ENCODE measurements around the gene MAP2.

The MAP2 gene

DNA sequence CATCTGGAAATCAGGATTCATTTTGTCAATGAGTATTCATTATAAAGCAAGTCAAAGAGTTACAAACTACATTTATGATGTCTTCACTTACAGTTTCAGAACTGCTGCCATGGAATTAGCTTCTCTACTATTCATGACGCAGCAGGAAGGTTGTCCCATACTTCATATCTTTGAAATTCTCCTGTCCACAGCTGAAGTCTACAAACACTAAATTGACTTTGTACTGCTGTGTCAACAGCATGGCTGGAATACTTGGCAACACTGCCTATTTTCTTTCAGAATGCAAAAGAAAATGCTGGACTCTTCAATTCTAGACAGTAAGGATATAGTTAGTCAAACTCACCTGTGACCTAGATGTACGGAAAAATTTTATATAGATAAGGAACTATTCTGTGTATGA lies 303.2 kb downstream of the MAP2 start:
- no peak for DNase-seq (ENCODE audit: low spot score)

DNA sequence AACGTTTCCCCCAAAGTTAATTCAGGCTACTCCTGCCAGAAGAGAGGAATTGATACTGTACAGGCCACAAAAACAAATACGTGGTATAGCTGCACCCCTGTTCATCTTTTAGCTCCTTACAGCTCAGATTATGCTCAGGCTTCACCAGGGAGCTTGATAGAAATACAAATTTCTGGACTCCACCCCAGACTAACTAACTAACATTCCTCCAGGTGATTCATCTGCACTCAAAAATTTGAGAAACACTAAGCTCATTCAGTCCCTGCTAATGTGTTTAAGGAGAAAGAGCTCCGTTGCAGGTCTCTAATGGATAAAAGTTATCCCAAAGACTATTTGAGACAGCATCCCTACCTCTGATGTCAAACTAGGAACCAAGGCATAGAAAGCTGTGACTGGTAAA lies 311.0 kb downstream of the MAP2 start:
- no peak for DNase-seq (ENCODE audit: low spot score)

DNA sequence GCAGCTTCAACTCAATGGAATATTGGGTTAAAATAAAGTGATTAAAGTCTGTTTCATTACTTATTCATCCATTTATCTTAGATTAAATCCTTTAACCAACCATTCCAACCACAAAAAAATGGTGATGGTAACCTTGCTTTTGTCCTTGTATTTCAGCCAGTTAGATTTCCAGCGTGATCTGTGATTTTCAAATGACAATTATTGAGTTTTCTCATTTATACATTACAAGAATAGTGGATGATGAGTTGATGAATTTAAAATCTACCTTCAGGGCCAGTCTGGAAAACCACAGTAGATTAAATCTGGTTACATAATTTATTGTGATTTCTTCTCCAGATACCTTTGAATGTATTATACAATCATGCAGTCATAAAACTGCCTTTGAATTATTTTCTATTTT lies 318.1 kb downstream of the MAP2 start:
- no peak for DNase-seq (ENCODE audit: low spot score)

DNA sequence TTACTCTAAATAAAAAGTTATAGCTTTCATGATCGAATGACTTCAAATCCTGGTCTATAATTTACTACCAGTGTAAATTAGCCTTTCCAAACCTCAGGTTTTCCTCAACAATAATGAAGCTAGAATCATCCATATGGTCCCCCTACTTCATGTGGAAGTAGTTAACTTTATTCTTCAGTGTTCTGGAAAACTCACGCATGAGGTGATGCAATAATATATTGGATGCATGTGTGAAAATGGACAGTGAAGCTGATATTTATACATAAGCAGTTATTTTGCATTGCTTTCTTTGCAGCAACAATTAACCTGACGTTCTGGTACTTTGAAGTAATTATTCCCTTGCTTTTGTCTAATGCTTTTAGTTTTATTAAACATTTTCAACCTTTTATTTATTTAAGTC lies 329.2 kb downstream of the MAP2 start:
- no peak for DNase-seq (ENCODE audit: low spot score)

DNA sequence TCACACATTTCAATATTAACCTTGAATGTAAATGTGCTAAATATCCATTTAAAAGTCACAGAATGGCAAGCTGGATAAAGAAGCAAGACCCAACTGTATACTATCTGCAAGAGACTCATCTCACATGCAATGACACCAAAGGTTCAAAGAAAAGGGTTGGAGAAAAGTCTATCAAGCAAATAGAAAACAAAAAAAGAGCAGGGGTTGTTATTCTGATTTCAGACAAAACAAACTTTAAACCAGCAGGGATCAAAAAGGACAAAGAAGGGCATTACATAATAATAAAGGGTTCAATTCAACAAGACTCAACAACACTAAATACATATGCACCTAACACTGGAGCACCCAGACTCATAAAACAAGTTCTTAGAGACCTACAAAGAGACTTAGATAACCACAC lies 333.3 kb downstream of the MAP2 start:
- no peak for DNase-seq (ENCODE audit: low spot score)

DNA sequence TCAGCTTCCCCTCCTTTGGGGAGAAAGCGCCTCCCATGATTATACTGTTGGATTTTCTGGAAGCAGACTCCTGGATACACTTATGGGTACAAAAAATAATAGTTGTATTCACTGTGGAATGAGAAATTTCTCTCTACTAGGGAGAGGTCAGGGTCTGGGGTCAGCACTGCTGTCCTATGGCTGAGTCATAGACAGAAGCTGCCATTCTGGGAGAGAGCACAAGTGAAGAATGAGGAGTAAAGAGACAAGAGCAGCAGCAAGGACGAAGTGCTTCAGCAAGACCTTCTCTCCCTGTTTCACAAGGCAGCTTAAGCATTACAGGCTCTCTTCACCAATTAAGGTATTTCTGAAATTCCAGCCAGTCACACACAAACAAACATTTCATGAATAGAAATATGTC lies 337.7 kb downstream of the MAP2 start:
- no peak for DNase-seq (ENCODE audit: low spot score)

DNA sequence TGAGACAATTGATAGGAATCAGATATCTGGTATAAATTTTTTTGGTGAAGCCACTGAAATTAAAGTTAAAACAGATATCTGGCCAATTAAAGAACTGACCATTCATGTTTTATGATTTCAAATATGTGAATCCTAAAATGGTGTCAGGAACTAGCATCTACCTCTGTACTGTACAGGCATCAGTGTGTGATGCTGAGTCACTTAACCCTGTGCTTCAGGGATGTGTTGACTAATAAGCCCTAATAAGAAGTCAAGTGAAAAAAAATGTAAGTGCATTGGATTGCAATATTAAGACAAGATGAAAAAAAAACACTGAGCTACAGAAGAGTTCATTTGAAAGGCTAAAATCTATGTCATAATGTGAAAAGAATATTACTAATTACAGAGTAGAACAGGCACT lies 338.7 kb downstream of the MAP2 start:
- no peak for DNase-seq (ENCODE audit: low spot score)

DNA sequence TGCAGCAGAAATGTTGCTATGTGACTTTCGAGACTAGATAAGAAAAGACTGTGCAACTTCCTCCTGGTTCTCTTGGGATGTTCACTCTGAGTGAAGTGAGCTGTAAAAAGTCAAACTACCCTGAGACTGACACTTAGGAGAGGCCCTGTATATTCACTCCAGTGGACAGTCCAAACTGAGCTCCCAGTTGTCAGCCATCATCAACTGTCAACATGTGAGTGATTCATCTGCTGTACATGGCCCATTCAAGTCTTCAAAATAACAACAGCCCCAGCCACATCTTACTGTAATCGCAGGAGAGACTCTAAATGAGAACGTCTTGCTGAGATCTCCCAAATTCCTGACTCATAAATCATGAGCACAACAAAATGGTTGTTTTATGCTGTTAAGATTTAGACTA lies 339.3 kb downstream of the MAP2 start:
- no peak for DNase-seq (ENCODE audit: low spot score)

DNA sequence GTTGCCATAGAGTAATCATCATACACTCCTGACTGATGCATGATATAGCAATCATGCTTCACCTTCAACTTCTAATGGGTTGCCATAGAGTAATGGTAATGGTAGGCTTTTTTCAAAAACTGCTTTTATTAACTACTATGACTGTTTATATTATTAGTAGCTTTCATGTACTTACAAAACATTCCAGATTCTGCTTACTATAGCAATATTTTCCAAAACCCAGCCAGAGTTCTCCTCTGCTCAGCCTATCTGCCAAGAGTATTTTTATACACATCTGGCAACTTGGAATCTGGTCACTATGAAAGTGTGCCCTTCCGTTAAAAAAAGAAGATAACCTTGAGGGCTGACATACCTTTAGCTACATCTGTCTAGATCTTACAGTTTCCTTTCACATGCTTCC lies 342.8 kb downstream of the MAP2 start:
- DNase-seq (ENCODE audit: low spot score), result no peak

DNA sequence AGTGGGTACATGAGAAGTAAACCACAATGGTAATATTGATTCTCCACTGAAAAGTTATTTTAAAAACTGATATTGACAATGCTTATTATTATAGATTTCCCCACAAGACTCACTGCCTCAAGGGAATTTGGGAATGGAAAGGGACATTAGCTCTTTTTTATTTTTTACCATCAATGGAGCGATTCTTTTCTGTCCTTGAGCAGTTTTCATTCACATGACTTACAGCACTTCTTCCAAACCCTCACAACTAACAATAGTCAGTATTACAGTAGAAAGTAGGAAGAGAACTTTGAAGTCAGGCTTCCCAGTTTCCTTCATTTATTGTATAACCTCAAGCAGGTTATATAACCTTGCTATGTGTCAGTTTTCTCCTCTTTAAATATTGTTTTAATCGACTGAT lies 343.5 kb downstream of the MAP2 start:
- DNase-seq (ENCODE audit: low spot score), result no peak

DNA sequence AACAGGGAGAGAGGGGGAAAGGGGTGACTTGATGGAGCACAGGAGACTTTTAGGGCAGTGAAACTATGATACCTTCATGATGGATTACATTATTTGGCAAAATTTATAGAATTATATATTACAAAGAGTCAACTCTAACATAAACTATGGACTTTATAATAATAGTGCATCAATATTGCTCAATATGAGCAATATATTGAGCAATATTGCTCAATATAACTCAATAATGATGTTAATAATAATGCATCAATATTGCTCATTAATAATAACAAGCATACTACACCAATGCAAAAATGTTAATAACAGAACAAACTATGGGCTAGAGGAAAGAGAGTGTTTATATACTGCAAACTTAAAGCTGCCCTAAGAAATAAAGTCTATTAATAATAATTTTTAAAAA lies 344.7 kb downstream of the MAP2 start:
- DNase-seq (ENCODE audit: low spot score), result no peak

DNA sequence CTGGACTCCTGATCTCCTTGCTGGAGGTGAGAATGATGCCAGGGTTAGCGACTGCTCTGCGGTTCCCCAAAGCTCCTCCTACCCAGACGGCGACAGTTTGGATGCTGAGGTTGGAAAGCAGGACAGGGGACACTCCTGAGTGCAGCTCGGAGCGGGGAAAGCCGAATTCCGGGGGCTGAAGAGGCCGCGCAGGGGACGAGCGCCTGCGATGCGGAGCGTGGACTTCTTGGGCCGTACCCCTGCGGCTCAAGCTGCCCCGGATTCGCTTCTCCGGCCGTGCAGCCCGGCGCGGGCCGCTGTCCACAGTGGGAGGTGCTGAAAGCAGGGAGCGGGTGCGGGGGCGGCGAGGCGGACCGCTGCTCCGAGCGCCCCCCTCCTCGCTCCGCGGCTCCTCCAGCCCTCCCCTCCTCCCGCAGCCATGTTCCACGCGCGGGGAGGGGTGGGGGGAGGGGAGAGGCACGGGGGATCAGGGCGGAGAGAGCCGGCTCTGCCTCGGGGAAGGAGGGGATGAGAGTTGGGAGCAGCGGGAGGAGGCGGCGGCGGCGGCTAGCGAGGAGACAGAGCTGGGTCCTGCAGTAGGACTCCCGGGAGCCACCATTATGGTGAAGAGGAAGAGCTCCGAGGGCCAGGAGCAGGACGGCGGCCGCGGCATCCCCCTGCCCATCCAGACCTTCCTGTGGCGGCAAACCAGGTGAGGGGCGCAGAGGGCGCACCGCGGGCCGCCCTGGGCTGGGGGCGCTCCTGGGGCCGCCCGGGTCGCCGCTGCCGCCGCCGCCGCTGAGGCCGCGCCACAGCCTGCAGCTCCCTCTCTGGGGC lies 347.8 kb downstream of the MAP2 start, which contains the start of gene UNC80:
Gene UNC80, plus strand, starts transcription at position 359 of the 816 bp plus-strand sequence. Its CDS starts 241 bp downstream, at position 600.
- peak; percentile 58 for DNase-seq (ENCODE audit: low spot score)

DNA sequence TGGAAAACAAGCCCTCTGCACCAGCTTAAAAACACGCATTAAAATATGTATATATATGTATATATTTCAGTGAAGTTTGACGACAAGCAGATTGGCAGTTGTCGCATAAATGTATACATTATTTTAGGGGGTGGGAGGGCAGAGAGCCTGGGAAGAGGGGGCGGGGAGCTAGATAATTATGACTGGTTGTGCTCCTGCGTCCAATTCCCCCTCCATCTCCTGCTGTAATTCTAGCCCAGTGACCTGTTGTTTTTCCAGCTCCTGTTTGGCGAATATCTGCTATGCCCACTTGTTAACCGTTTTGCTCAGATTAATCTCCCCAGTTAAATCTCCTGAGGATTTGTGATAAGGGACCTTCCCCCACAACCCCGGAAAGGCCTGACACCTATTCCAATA lies 348.4 kb downstream of the MAP2 start:
- DNase-seq (ENCODE audit: low spot score), result no peak

DNA sequence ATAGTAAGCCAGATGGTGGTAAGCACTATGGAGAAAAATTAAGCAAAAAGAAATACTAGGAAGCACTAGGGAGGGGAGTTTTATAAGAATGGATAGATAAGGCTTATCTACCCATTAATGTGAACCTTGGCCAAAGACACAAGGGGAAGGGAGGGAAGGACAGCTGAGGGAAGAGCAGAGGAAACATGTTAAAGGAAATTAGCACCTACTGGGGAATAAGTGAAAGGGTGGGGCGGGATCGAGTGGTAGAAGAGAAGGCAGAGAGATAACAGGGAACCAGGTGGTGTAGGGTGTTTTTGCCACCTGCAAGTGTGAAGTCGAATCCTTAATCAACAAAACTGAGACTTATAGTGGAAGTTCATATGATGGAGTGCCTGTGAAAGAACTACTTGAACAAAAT lies 349.5 kb downstream of the MAP2 start:
- no peak for DNase-seq (ENCODE audit: low spot score)
